ENCODE measurements around the gene EEF2.
A peak's percentile ranks its signal among the peaks of the same experiment; 100 is the strongest.
"Not testable (repeated sequence)": the region's sequence is repeated elsewhere in the genome, so short reads cannot be mapped to it uniquely, and the experiment has no call there.

EEF2 gene

DNA sequence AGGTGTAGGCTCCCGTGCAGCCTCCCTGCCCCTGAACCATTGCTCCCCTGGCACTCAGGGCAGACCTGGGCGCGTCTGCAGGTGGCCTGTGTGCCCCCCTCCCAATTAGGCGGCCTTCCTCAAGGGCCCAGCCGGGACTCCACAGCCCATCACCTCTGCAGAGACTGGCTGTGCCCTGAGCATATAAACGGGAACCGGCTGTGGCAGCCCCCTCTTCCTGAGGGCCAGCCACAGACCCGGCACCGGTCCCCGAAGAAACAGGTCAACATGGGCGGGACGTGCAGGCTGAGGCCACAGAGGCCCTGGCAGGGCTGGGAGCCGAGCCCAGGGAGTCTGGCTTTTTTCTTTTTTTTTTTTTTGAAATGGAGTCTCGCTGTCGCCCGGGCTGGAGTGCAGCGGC, 34.3 kb upstream of the EEF2 start:
- Mint-ChIP-seq H3K36me3 (peaks cover 6% of the 10 kb centered on the region), H3K9me3 (peaks cover 3% of the 10 kb centered on the region), H3K27ac (no peak overlapping the region), H3K4me1 (peaks cover 4% of the 10 kb centered on the region), H3K27me3 (no peaks in the 10 kb centered on the region), H3K4me3 (no peak overlapping the region)
- no peak for DNase-seq
- CTCF ChIA-PET = no interaction called here

DNA sequence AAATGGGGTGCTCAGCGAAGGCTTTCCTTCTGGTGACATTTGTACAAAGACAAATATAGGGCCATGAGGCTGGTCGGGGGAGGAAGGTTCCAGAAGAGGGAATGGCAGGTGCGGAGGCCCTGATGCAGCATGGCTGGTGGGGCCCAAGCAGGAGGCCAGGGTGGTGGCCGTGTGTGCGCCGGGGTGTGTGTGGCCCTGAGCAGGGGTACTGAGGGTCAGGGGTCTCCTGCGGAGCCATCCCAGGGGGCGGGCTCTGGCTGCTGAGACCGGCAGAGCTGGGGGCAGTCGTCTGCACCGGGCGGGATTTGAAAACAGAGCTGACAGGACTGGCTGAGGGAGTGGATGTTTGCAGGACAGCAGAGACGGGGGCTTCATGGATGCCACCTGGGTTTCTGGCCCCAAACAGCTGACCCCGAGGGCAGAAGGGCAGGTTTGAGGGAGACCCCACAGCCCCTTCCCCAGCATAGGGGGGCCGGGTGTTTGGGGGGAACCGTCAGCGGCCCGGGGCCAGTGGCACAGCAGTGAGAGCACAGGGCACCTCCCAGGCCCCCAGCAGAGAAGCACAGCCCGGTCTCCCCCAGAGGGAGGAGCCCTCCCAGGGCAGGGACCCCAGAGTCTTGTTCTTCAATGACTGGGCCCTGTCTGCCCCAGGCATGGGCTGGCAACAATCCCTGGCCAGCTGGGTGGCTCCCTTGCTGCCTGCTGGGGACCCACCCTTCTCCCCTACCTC, 33.7 kb upstream of the EEF2 start:
- DNase-seq = no peak
- Mint-ChIP-seq H3K4me1 (peaks cover 6% of the 10 kb centered on the region), H3K9me3 (peaks cover 3% of the 10 kb centered on the region), H3K27me3 (no peaks in the 10 kb centered on the region), H3K36me3 (peaks cover 6% of the 10 kb centered on the region), H3K4me3 (no peak overlapping the region), H3K27ac (no peak overlapping the region)
- CTCF ChIA-PET = no interaction called here

DNA sequence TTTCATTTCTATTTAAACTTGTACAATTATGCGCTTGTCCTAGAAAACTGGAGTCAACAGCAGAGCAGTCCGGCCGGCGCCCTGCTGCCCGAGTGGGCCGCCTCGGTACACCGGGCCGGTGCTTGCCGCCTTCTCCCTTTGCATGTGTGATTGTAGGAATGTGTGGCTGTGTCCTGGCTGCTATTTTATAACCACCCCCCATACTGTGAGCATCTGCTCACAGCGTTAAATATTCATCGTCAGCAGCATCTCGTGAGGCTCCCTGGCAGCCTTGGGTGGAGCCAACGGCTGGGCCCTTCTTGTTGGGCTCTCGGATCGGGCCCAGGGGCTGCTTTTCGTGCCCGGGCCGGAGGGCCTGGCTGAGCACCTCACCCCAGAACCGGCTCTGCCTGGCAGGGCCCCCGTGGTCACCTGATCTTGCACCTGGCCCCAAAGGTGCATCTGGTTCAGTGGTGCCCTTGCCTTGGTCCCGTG, 32.9 kb upstream of the EEF2 start:
- CTCF ChIA-PET = no interaction called here
- peak overlapping the region; percentile 24 for H3K27ac Mint-ChIP-seq
- H3K36me3 Mint-ChIP-seq = peaks cover 6% of the 10 kb centered on the region
- H3K4me1 Mint-ChIP-seq = peaks cover 6% of the 10 kb centered on the region
- H3K4me3 Mint-ChIP-seq = no peak overlapping the region
- no peaks in the 10 kb centered on the region for H3K27me3 Mint-ChIP-seq
- H3K9me3 Mint-ChIP-seq = peaks cover 3% of the 10 kb centered on the region
- no peak for DNase-seq

DNA sequence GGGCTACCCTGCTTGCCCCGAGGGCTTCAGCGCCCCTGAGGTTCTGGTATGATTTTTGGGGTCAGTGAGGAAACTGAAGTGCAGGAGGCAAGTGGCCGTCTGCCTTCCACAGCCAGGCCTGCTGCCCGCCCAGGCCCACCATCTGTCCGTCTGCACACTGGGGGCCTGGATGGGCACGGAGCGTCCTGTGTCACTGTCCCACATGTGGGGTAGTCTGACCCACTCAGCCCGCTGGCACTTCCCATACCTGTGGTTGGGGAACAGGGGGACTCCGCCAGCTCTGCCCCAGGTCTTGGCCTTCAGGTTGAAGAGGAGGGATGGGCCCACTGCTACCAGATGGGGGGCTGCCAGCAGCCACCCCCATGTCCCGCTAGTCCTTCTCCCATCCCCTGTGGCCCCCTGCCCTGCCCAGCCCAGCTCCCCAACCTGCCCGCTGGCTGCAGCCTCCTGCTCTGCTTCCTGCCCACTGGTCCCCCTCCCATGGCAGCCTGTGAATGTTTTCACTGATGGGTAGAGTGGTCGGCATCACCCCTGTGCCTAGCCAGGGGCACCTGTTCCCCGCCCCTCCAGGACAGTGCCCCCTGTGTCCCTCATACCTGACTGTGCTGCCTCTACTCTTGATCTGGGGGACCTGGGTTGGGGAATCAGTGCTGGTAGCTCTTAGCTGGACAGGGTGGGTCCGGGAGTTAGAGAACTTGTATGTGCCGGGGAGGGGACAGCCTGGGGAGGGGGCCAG, 31.8 kb upstream of the EEF2 start:
- no peak overlapping the region for H3K4me3 Mint-ChIP-seq
- CTCF ChIA-PET = no interaction called here
- H3K4me1 Mint-ChIP-seq = peaks cover 9% of the 10 kb centered on the region
- DNase-seq = no peak
- no peaks in the 10 kb centered on the region for H3K27me3 Mint-ChIP-seq
- H3K27ac Mint-ChIP-seq = no peak overlapping the region
- peaks cover 2% of the 10 kb centered on the region for H3K9me3 Mint-ChIP-seq
- H3K36me3 Mint-ChIP-seq = peaks cover 9% of the 10 kb centered on the region

DNA sequence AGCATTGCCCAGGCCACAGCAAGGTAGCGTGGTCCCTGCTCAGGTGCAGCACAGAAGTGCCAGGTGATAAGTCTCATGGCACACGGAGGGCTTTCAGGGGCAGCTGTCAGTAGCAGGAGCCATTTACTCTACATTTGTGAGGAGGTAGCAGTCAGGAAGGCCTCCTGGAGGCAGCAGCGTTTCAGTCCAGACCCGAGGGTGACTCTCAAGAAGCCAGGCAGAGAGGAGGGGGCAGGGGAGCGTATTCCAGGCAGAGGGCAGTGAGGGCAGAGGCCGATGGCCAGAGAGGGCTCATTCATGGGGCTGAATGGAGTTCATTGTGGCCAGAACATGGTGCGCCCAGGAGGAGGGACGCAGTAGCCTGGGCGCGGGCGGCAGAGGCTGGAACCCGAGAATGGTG, 31.2 kb upstream of the EEF2 start:
- no peak overlapping the region for H3K4me3 Mint-ChIP-seq
- peaks cover 7% of the 10 kb centered on the region for H3K36me3 Mint-ChIP-seq
- CTCF ChIA-PET = no interaction called here
- DNase-seq = no peak
- no peaks in the 10 kb centered on the region for H3K9me3 Mint-ChIP-seq
- peaks cover 9% of the 10 kb centered on the region for H3K4me1 Mint-ChIP-seq
- H3K27ac Mint-ChIP-seq = no peak overlapping the region
- no peaks in the 10 kb centered on the region for H3K27me3 Mint-ChIP-seq

DNA sequence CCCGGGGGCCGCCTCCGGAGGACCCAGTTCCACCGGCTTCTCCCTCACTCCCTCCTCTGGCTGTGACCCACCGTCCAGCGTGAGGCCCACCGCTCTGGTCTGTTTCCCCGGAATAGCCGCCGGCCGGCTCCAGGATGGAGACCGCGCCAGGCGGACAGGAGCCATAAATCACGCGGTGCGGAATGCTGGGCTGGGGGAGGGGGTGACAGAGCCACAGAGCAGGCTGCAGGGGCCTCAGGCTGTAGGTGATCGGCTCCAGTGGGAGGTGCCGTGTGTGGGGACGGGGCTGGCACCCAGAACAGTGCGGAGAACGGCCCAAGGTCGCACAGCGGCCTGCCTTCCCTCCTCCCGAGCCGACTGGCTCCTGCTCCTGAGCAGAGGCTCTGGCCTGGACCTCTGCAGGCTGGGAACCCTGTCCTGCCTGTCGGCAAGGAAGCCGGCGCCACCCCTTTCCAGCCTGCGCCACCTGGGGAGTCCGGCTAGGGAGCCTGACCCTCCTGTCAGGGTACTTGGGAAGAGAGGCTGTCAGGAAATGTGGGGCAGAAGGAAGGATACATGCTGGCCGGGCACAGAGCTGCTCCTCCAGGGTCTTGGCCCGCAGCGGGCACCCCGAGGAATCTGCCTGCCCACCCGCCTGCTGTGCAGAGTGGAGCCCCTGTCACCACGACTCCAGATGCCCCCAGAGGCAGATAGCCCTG, 30.6 kb upstream of the EEF2 start:
- Mint-ChIP-seq H3K4me1 (peaks cover 11% of the 10 kb centered on the region), H3K27ac (no peak overlapping the region), H3K4me3 (no peak overlapping the region), H3K36me3 (peaks cover 7% of the 10 kb centered on the region), H3K9me3 (no peaks in the 10 kb centered on the region), H3K27me3 (no peaks in the 10 kb centered on the region)
- no peak for DNase-seq
- CTCF ChIA-PET = no interaction called here

DNA sequence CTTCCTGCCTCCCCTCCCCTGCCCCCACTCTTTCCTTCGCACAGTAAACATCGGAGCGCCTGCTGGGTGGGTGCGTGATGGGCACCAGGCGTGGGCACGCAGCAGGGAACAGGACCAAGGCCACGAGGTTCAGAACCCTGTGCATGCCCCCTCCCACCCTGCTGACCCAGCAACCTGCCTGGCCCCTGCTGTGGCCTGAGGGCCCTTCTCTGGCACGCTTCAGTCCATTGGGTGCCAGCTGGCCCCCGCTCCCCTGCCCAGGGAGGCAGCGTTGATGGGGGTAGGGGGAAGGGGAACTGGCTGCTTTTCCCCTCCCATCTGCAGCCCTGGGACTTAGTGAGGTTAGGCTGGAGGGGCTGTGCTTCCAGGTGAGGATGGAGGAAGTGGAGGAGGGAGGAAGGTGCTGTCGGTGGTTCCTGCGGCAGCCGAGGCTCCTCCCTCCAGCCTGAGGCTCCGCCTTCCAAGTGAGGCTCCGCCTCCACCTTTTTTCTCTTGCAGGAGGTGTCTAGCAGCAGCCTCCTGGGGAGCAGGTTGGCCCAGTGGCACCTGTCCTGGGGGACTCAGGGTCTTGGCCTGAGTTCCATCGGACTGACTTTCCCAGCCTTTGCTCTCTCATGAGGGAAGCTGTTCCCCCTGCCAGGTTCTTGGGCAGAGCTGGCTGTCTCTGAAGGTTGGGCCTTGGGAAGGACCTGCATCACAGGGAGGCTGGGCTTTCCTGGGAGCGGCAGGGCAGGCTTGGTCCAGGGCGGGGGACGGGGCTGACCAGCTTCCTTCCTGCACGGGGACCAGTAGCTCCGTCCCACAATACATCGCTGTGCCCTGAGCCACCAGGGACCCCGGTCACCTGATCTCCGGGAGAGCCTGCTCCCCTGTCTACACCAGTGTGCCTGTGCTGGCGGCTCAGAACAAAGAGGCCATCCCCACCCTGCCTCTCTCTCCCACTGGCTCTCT, 29.6 kb upstream of the EEF2 start:
- Mint-ChIP-seq H3K4me1 (peaks cover 14% of the 10 kb centered on the region), H3K4me3 (no peak overlapping the region), H3K36me3 (peaks cover 7% of the 10 kb centered on the region), H3K9me3 (no peaks in the 10 kb centered on the region), H3K27ac (peak overlapping the region; percentile 42), H3K27me3 (no peaks in the 10 kb centered on the region)
- CTCF ChIA-PET = no interaction called here
- peak; percentile 67 for DNase-seq

DNA sequence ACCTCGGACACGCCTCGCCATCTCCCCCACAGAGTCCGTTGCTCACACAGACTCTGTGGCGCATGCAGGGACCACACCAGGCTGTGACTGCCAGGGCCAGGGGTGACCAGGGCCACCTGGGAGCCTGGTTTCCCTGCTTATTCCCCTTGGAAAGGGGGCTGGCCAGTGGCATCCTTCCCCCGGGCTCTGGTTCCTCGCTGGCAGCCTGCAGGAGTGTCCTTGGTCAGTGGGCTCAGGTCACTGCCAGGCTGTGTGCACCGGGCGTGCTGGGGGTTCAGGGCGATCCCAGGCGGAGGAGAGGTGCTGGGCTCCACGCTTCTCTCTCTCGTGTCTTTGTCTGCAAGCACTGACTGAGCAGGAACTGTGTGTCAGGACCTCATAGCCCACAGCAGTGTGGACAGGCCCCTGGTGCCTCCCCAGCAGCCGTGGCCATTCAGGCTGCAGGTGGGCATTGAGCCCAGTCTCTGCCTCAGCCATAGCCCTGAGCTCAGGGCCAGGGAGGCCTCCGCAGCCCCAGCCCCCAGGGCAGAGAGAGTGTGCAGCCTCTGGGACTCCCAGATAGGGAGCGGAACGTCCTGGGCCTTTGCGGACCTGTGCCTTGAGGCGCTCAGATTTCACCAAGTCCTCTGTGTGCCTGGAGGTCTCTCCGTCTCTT, 28.8 kb upstream of the EEF2 start:
- DNase-seq = no peak
- no peak overlapping the region for H3K4me3 Mint-ChIP-seq
- H3K36me3 Mint-ChIP-seq = peaks cover 9% of the 10 kb centered on the region
- H3K9me3 Mint-ChIP-seq = no peaks in the 10 kb centered on the region
- no peaks in the 10 kb centered on the region for H3K27me3 Mint-ChIP-seq
- CTCF ChIA-PET = no interaction called here
- H3K4me1 Mint-ChIP-seq = peaks cover 21% of the 10 kb centered on the region
- H3K27ac Mint-ChIP-seq = peak overlapping the region; percentile 42

DNA sequence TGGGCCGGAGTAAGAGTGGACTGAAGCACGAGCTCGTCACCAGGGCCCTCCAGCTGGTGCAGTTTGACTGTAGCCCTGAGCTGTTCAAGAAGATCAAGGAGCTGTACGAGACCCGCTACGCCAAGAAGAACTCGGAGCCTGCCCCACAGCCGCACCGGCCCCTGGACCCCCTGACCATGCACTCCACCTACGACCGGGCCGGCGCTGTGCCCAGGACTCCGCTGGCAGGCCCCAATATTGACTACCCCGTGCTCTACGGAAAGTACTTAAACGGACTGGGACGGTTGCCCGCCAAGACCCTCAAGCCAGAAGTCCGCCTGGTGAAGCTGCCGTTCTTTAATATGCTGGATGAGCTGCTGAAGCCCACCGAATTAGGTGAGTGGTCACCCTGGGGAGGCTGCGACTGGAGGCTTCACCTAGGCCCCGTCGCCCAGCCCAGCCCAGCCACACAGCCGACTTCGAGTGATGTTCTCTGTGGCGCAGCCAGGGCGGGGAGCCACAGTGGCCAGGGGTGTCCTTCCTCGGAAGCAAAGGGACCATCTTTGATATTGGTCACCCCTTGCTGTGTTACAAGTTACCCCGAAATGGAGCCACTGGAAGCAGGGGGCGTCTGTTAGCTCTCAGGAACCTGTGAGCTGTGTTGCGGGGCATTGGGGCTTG, 27.8 kb upstream of the EEF2 start:
- no peak overlapping the region for H3K27ac Mint-ChIP-seq
- H3K4me3 Mint-ChIP-seq = no peak overlapping the region
- no peaks in the 10 kb centered on the region for H3K27me3 Mint-ChIP-seq
- H3K9me3 Mint-ChIP-seq = no peaks in the 10 kb centered on the region
- peaks cover 6% of the 10 kb centered on the region for H3K36me3 Mint-ChIP-seq
- DNase-seq = no peak
- H3K4me1 Mint-ChIP-seq = peaks cover 28% of the 10 kb centered on the region
- CTCF ChIA-PET = no interaction called here

DNA sequence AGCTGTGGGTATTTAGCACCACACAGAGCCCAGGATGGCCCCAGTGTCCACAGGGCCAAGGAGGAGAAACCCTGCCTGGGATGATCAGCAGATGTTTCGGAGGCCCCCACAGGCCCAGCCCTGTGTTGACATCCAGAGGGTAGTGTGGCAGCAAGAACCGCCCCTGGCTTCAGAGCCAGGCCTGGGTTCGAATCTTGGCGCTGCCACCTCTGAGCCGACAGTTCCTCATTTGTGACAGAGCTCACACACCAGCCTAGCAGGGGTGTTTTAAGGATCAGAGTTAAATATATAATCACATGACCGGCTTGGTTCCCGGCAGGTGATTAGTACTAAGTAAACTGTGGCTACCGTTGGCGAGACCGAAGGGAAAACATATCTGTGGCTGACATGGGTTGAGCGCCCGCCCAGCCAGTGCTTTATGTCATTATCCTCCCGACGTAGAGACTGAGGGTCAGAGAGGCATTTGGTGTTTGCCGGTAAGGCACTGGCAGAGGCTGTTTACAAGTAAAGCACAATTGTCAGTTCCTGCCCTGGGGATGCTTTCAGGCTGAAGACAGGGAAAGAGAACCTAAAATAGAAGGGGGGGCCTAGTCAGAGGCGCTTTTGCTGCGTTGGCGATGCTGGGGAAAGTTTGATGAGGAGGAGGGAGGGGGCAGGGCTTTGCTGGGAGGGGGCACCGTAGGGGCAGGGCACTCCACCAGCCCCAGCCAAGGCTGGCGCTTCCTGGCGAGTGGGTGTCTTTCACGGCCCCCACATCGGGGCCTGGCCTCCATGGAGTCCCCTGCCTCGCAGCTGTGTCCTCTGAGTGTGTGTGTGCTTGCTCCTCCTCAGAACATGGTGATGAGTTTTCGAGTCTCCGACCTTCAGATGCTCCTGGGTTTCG, 27.1 kb upstream of the EEF2 start:
- CTCF ChIA-PET = no interaction called here
- no peaks in the 10 kb centered on the region for H3K27me3 Mint-ChIP-seq
- H3K4me3 Mint-ChIP-seq = no peak overlapping the region
- no peaks in the 10 kb centered on the region for H3K9me3 Mint-ChIP-seq
- H3K27ac Mint-ChIP-seq = no peak overlapping the region
- peaks cover 6% of the 10 kb centered on the region for H3K36me3 Mint-ChIP-seq
- DNase-seq = no peak
- H3K4me1 Mint-ChIP-seq = peaks cover 28% of the 10 kb centered on the region

DNA sequence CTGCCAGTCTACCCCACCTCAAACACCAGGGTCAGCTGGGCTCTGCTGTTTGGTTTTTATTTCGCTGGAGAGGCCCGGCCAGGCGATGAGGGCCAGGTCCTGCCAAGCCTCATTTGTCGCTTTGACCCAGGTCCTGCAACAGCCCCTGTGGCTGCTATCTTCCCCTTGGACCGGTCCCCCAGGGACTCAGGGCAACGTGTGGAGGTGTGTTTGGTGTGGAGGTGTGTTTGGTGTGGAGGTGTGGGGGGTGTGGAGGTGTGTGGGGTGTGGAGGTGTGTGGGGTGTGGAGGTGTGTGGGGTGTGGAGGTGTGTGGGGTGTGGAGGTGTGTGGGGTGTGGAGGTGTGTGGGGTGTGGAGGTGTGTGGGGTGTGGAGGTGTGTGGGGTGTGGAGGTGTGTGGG, 26.2 kb upstream of the EEF2 start:
- H3K9me3 Mint-ChIP-seq, CTCF ChIA-PET, H3K36me3 Mint-ChIP-seq, H3K4me3 Mint-ChIP-seq, H3K27me3 Mint-ChIP-seq, DNase-seq: not testable (repeated sequence)
- H3K27ac Mint-ChIP-seq = peak overlapping the region; percentile 52
- peaks cover 28% of the 10 kb centered on the region for H3K4me1 Mint-ChIP-seq

DNA sequence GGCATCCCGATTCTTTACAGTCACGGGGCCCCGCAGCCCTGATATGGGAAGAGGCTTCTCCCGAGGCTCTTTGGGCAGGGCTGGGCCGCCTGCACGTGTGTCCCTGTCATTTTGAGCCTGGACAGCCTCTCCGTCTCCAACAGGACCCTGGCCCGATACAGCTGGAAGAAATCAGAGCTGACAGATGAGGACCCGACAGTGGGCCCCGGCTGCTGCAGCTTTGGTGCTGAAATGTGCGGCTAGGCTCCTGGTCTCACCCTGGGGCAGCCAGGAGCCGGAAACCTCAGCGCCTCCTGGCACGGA, 25.5 kb upstream of the EEF2 start:
- Mint-ChIP-seq H3K9me3 (no peaks in the 10 kb centered on the region), H3K27me3 (no peaks in the 10 kb centered on the region), H3K4me1 (peaks cover 30% of the 10 kb centered on the region), H3K27ac (no peak overlapping the region), H3K4me3 (no peak overlapping the region), H3K36me3 (peaks cover 6% of the 10 kb centered on the region)
- CTCF ChIA-PET = no interaction called here
- no peak for DNase-seq

All from activated naive CD4-positive, alpha-beta T cell treated with anti-CD3 and anti-CD28 coated beads, Interleukin-2, amount 10 ng/mL, durations not matched to agents 7 days and 5 days (primary cell).